22Rv1 (cell line): Measurements from ENCODE around the gene PDK1.

Experiments used
- H3K27ac ChIP-seq: fragments of 450-650 bp; 2 replicates; pipeline ENCODE4 v1.5.1; 2017
- ZFX ChIP-seq: fragments of 450-650 bp; IDR thresholded peaks from 2 replicates; pipeline ENCODE4 v1.6.1; 2017; ENCODE audit warnings: antibody characterized with exemption, borderline replicate concordance
- TF ChIP-seq, protein P1 (sequence below): fragments of 450-650 bp; IDR thresholded peaks from 2 replicates; pipeline ENCODE4 v1.5.1; 2017; ENCODE audit warnings: mild to moderate bottlenecking

PDK1 gene

DNA sequence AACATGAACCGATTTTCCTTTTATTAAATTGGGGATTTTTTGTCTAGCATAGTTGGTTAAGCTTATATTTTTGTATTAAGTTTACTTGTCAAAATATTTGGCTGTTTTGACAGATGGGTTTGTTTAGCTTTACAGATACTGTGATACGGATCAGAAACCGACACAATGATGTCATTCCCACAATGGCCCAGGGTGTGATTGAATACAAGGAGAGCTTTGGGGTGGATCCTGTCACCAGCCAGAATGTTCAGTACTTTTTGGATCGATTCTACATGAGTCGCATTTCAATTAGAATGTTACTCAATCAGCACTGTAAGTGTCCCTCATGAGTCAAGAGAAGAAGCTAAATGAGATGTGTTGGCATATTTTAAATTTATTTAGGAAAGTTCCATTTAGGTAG is 8.5 kb downstream of the PDK1 start:
- no peak overlapping the region for H3K27ac ChIP-seq

DNA sequence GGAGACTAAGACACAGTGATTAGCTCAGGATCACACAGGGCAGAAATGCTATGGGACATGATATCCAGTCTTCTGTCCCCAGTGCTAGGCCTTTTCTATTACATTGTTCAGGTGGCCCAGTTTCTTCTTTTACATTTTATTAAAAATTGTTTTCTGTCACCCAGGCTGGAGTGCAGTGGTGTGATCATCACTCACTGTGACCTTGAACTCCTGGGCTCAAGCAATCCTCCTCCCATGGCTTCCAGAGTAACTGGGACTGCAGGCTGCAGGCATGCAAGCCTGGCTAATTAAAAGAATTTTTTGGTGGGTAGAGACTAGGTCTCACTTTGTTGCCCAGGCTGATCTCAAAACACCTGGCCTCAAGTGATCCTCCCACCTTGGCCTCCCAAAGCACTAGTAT is 15.4 kb downstream of the PDK1 start:
- TF ChIP-seq, protein P1, sequence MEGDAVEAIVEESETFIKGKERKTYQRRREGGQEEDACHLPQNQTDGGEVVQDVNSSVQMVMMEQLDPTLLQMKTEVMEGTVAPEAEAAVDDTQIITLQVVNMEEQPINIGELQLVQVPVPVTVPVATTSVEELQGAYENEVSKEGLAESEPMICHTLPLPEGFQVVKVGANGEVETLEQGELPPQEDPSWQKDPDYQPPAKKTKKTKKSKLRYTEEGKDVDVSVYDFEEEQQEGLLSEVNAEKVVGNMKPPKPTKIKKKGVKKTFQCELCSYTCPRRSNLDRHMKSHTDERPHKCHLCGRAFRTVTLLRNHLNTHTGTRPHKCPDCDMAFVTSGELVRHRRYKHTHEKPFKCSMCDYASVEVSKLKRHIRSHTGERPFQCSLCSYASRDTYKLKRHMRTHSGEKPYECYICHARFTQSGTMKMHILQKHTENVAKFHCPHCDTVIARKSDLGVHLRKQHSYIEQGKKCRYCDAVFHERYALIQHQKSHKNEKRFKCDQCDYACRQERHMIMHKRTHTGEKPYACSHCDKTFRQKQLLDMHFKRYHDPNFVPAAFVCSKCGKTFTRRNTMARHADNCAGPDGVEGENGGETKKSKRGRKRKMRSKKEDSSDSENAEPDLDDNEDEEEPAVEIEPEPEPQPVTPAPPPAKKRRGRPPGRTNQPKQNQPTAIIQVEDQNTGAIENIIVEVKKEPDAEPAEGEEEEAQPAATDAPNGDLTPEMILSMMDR = no peak
- TF ChIP-seq ZFX = no peak
- no peak overlapping the region for H3K27ac ChIP-seq

More for the DNA sequence above, 8.5 kb downstream of the PDK1 start:
- TF ChIP-seq ZFX = no peak

DNA sequence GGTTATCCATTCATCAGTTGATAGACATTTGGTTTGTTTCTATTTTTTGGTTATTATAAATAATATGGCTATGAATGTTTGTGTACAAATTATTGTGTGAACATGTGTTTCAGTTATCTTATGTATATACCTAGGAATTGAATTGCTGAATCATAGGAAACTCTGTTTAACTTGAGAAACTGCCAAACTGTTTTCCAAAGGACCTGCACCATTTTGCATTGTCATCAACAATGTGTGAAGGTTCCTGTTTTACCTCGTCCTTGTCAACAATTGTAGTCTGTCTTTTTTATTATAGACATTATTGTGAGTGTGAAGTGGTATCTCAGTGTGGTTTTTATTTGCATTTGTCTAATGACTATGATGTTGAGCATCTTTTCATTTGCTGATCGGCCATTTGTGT is 17.1 kb downstream of the PDK1 start:
- TF ChIP-seq ZFX = no peak
- TF ChIP-seq, protein P1 = no peak
- no peak overlapping the region for H3K27ac ChIP-seq

GRCh38 chr2:172574965-172575364 is 19.1 kb downstream of the PDK1 start:
- TF ChIP-seq, protein P1 = no peak
- no peak overlapping the region for H3K27ac ChIP-seq

DNA sequence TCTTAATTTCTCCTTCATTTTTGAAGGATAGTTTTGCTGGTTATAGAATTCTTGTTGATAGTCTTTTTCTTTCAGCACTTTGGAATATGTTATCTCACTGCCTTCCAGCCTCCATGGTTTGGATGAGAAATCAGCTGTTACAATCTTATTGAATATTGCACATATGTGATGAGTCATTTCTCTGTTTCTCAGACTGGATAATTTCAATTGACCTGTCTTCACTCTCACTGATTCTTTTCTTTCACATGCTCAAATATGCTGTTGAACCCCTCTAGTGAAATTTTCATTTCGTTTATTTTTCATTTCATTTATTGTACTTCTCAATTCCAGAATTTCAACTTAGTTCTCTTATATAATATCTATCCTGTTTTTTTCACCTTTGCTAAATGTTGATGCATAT is 22.2 kb downstream of the PDK1 start:
- TF ChIP-seq, protein P1 = no peak
- no peak for TF ChIP-seq ZFX
- no peak overlapping the region for H3K27ac ChIP-seq

DNA sequence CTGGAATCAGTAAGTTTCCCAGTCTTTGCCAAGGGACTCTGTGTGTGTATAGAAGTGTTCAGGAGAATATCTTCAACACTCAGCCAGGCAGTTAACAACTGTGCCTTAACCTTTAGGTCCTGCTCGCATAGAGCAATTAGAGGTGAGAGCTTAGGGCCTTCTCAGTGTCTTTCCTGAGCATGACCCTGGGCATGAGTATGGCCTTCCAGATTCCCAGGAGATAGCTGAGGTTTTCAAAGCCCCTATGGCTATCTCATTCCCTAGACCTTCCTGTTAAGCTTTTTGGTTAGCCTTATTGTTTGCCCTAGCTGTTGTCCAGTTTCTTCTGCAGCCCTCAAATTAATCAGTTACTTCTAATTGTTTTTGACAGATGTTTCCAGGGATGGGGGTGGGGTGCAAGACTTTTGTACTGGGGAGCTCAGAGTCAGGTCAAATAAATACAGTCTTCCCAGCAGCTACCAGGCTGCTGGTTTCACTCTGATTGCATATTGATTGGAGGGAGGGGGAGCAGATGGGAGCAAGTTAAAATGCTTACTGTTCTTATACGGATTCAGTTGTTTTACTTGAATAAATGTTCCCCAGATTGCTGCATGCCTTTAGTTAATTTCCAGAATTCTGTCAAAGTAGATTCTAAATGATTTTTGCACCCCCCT is 23.1 kb downstream of the PDK1 start:
- no peak overlapping the region for H3K27ac ChIP-seq
- no peak for TF ChIP-seq ZFX
- TF ChIP-seq, protein P1 = no peak

DNA sequence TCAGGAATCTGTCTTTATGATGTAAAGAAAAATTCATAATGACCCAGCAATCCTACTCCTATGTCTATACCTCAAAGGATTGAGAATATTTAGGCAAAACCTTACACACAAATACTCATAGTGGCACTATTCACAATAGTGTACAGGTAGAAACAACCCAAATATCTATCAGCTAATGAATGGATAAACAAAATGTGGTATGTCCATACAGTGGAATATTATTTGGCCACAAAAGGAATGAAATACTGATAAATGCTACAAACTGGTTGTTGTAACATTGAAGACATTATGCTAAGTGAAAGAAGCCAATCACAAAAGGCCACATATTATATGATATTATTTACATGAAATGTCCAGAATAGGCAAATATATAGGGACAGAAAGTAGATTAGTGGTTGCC is 24.7 kb downstream of the PDK1 start:
- no peak overlapping the region for H3K27ac ChIP-seq
- no peak for TF ChIP-seq ZFX
- TF ChIP-seq, protein P1 = no peak

- TF ChIP-seq, protein P1 = no peak
- TF ChIP-seq ZFX = no peak
- no peak overlapping the region for H3K27ac ChIP-seq
These were observed 26.8 kb downstream of the PDK1 start for GRCh38 chr2:172582656-172583055.
